HG03135 (cell line): ENCODE data around the gene CPTP.

ENCODE experiments used
- ATAC-seq: cut with Tn5 transposase; IDR thresholded peaks from one replicate; pipeline ENCODE4 v1.9.1; 2021; ENCODE audit warnings: mild to moderate bottlenecking, moderate library complexity; ENCODE audit not compliant: unreplicated experiment

Gene CPTP

DNA sequence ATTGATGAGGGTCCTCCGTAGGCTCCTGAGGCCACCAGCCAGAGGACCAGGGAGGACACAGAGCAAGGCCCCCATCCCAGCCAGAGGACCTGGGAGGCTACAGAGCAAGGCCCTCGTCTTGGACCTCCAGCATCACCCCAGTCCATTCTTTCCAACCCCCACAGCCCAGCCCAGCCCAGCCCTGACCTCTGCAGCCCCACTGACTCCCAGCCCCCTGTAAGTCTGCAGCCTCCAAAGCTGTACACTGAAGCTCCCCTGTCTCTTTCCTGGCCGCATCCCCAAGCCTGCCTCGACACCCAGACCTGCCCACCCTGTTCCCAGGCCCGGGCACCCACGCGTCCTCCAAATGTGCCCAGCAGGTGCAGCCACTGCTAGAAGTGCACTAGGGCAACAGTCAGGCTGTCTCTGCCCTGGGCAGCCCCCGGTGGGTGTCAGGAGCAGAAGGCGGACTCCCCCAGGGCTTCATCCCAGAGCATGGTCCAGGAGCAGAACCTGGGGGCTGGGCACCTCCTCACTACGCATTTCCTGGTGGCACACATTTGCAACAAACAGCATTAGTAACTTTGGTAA lies 22.5 kb downstream of the CPTP start:
- no peak for ATAC-seq

DNA sequence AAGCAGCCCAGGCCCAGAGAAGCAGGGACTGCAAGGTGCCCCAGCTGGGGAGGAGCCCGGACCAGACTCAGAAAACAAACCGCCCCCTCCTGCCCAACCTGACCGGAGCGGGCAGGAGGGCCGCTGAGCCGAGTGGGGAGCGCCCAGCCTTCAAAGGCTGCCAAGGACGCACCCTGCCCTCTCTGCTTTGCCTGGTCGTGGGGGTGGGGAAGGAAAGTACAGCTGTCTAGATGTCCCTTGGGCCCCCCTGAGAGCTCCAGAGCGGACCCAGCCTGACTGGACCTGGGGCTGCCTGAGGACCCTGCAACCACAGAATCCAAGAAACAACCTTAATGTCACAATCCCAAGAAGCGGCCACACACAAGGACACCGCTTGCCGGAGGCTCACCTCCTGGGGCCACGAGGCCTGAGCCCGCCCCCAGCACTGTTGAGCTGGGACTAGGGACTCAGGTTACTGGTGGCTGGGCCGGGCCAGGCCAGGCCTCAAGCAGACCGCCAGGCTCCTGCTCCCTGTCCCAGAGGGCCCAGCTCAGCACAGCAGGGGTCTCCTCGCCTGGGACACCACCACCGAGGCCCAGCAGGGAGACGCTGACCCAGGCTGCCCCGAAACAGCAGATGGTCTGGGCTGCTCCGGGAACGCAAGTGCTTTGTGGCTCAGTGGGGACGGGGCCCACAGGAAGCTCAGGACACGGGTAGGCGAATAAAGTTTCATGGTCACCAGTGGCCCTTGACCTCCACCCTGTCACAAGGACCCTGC lies 23.2 kb downstream of the CPTP start:
- ATAC-seq, result no peak

DNA sequence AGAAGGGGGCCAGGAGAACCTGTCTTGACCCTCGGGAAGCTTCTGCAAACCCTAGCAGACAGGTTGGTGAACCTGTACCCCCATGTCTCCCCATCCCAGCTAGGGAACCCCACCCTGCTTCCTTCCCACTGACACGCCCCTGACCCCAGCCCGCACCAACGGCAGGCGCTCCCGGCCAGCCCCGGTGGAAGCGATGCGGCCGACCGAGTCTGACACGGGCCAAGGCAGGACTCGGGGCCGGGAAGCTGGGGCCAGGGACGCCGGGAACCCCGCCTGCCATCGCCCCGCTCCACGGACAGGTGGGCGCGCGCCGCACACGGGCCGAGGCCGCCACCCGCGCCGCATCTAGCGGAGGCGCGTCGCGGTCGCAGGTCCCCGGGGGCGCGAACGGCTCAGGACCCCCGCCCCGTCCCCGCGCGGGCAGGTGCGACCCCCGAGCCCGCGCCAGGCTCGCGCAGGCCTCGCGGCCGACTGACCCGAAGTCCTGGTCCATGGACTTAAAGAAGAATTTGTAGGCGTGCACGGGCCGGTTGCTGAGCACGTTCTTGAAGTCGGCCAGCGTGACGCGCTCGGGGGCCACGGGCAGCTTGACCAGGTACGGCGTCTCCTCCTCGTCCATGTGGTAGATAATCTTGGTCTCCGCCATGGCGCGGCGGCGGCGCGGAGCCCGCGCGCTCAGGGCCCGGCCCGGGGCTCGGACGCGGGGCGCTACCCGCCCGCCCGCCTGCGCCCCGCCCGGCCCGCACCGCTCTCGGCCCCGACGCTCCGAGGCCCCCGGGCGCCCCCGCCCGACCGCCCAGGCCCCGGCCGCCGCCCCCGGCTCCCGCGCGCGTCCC lies 24.0 kb downstream of the CPTP start:
- peak; percentile 5 for ATAC-seq

DNA sequence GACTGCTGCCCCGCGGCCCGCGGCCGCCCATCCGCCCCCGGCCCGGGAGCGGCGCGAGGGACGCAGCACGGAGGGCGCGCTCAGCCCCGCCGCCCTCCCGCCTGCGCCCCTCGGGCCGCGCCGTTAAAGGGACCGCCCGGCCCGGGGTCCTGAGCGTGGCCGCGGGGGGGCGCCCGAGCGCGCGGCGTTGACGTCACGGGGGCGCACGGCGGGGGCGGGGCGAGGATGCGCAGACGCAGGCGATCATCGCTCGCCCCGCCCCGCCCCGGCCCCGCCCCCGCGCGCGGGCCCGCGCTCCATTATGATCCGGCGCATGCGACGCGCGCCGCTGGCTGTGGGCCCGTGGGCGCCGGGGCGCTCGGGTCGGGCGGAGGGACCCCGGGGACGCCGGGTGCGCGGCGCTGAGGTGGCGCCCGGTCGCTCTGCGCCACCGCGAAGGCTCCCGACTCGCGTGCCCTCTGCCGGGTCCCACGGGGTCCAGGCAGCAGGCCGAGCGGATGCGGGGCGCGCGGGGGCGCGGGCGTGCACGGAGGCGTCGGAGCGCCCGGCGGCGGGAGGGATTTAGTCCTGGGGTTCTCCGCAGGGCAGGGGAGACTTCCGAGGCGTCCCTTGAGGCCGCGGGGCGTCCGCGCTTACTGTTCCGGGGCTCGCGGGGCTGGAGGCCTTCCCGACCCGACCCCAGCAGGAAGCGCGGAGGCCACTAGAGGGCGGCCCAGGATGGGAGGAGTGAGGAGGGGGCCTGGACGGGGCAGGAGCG lies 24.8 kb downstream of the CPTP start, which contains the start of gene DVL1:
Gene DVL1 (minus strand): TSS at position 163 of the 757 bp plus-strand sequence. CDS start 353 bp downstream, outside the sequence.
- peak; percentile 51 for ATAC-seq

DNA sequence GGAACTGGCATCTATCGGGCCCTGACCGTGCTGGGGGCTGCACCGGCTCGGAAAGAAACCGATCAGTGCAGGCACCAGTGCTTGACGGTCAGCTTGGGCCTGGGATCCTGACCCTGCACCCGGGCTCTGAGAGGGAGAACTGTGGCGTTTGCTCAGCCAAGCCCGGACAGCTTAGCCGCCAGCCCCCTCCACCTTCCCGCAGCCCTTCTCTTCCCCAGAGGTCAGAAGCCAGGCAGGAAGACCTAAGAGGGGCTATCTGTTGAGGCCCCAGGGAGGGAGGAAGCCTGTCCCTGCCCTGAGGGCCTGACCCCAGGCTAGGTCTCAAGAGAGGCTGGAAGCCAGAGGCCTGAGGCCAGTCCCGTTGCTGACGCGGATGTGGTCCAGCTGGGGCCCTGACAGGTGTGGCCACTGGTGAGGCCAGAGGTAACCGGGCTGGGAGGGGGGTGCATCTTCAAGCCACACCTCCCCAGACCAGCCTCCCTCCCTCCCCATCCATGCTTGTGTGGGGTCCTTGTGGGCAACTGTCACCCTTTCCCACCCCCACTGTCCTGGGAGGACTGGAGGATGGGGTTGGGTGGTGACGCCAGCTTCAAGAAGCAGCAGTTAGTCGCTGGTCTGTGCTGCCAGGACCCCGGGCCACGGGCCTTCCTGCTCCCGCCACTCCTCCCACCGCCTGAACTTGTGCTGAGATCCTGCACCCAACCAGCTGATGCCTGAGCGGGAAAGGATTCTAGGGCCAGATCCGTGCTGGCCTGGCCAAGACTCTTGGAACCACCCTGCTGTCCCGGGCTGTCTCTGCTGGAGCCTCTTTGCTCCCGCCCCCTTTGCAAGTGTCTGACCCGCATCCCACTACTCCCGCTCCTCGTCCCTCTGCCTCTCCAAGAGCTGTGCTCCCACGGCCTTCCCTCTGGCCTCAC lies 27.2 kb downstream of the CPTP start:
- ATAC-seq, result no peak

DNA sequence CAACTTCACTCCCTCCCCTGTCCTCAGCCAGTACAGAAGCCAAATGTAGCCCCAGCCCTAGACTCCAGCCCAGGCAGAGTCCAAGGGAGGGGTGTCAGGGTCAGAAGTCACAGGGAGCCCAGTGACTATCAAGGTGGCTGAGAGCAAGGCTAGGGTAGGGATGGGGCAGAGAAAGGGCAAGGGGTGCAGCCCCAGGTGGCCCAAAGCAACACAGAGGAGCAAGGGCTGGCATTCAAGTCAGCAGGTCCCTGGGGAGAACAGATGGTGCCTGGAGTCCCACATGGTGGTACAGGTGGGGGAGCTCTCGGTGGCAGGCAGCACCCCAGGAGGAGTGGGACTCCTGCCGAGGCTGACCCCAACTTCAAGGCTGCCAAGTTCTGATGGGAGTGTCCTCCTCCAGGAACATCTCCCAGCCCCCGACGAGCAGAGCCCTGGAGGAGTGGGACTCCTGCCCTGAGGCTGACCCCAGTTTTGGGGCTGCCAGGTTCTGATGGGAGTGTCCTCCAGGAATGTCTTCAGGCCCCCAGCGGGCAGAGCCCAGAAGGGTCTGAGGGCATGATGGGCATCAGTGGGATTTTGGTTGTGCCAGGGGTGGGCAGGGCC lies 28.3 kb downstream of the CPTP start:
- no peak for ATAC-seq

DNA sequence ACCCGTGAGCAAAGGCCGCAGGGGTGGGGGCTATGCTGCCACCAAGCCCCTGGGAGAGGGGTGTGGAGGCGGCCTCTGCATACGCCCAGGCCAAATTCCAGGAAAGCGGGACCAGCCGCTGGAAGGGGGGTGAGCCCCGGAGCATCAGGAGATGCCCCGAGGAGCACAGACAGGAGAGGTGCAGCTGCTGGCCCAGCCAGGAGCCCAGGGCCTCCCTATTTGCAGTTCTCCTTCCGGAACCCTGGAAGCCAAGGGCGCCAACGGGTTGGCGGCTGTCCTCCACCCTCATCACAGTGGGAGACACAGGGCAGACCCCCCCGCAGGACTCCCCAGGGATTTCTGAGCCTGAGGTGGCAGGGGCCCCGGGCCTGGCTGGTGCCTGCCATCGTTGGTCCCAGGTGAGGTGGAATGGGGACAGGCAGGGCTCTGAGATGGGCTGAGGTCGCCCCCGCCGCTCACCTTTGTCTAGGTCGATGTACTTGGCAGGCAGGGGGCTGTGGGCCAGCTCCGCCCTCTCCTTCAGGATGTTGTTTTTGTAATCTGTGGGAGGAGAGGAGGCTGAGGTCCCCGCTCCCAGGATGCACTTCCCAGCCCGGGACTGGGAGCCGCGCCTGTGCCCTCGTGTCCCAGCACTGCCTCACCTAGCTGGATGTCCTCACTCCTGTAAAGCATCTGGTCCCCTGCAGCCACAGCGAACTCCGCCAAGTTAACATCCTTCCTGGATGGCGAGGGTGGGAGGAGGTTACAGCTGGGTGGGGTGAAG lies 29.0 kb downstream of the CPTP start:
- no peak for ATAC-seq

DNA sequence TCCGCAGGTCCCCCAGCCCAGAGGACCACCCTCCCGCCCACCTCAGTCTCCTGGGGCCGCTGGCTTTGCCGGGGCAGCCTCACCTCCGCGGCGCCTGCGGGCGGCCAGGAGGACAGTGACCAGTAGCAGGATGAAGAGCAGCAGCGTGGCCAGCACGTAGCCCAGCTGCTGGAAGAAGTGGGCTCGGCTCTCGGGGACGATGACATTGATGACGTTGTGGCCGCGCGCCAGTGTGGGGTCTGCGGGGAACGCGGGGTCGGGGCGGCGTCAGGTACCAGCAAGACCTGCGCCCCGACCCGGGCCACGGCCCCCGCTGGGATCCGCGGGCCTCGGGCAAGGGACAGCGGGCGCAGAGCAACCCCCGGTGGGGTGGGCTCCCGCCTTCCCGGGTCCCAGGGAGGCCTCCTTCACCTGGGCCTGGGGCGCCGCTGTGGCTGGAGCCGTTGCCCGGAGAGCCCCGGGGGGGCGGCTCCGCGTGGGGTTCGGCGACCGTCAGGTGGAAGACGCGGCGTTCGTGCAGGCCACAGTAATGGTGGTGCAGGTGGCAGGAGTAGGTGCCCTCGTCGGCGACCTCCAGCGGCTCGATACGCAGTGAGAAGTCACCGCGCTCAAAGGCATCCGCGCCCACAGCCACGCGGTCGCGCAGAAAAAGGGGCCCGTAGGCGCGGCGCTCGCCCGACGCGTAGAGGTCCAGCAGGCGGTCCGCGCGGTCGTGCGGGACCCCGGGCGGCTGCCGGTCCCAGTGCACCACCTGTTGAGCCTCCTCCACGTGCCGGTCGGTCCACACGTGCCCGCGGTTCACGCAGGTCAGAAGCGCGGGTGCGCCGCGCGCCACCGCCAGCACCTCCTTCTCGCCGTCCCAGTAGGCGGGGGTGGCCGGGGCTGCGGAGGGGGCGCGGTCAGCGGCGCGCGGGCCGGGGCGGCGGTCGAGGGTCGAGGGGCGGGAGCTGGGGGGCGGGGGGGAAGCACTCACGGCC lies 30.0 kb downstream of the CPTP start:
- ATAC-seq, result no peak

DNA sequence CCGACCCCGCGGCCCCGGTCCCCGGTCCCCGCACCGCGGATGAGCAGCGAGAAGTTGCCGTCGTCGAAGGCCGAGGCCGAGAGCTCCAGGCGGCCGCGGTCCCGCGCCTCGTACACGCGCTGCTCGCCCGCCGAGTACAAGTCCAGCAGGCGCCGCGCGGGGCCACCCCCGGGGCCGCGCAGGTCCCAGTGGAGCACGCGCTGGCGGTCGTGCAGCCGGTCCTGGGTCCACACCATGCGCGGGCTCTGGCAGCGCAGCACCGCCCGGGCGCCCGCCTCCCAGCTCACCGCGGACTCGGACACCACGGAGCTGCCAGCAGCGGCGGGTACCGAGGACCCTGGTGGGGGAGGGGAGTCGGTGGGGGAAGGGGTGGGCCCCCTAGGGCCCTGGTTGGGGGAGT lies 30.8 kb downstream of the CPTP start:
- ATAC-seq, result no peak

DNA sequence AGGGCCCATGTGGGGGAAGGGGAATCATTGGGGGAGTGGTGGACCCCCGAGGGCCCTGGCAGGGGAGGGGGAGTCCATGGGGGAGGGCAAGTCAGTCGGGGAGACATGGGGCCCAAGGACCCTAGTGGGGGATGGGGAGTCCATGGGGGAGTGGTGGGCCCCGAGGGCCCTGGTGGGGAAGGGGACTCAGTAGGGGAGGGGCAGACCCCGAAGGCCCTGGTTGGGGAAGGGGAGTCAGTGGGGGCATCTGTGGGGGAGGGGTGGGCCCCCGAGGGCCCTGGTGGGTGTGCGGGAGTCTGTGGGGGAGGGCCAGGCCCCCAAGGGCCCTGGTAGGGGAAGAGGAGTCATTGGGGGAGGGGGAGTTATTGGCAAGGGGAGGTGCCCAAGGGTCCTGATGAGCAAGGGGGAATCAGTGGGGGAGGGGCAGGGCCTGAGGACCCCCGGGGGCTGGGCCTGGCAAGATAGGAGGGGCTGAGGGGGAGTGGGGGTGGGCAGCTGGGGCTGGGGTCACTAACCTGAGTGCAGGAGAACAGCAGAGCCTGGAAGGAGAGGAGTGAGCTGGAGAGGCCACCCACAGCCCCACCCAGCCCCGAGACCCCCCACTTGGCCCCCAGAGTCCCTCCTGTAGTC lies 31.7 kb downstream of the CPTP start:
- no peak for ATAC-seq

DNA sequence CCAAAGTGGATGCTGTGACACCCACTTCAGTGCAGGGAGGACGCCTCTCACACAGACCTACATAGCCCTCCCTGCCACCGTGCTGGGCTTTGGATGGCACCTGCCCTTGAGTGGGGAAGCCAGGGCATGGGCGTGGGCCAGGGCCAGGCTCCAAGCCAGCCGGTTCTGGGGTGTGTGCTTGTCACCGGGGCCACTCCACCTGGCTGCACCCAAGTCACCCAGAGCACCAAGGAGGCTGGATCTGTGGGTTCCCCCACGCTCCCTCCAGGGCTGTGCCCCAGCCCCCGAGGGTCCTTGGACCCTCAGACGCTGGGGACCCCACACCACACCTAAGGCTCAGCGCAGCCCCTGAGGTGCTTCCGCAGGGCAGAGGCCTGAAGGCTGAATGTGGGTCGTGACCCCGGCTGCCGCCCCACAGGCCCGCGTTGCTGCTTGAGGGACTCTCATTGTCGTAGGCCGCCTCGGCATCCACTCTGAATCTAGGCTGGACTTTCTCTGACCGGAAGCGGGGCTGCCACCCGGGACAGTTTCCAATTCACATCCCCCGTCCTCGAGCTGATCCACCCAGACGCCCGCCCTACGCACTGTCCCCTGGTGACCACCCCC lies 32.3 kb downstream of the CPTP start:
- ATAC-seq, result no peak

DNA sequence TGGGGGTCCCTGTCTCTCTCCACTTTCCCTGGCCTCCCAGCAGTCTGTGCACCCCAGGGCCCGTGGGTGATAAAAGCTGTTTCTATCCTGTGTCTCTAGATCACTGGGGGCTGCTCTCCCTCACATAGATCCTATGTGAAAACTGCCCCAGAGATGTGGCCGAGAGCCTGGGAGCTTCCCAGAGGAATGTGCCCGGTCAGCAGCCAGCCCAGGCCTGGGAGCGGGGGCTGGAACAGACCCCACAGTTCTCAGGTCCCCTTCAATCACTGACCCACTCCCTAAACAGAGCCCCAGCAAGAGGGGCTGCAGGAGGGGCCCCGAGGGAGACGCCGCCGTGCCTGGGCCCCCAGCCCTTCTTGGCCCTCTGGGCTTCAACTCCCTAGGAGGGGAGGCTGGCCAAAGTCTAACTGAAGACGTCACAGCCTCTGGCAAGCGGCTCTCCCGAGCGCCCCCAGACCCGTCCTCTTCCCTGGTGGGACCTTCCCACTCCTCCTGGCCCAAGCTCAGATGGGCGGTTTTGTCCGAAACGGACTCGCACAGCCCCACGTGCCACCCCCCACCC lies 33.4 kb downstream of the CPTP start:
- no peak for ATAC-seq

DNA sequence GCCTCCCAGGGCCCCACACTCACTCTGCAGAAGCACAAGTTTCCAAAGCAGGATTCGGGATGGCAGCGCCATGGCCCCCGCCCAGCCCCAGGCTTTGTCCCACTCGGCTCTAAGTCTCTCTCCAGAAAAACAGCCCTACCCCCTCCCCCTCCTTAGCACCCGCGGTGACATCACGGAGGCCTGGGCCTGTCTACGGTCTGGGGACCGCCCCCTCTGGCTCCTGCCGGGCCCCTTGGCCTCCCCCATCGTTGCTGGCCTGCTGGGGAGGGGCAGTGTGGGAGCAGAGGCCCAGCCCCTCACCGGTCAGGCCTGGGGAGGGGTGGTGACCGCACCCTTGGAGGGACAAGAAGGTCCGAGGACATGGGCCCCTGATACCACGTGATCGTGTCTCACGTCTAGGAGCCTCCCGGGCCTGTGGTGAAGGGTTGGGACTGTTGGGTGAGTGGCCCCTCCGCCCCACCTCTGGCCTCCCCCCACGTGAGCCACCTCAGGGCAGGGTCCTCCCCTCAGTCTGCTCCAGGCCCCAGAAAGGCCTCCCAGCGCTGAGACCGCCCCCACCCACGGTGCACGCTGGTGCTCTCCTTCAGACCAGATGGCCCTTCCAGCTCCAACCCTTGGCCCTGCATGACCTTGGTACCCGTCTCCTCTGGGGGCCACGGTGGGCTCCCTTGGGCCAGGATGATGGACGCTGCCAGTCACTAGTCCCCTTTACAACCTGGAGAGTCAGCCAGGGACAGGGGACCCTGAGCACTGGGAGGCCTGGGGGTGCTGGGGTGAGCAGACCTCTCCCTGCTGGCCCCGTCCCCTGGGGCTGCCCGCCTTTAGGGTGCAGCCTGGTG lies 34.0 kb downstream of the CPTP start, which contains the start of gene MXRA8:
Gene MXRA8 (minus strand): TSS at position 123 of the 839 bp plus-strand sequence. CDS start 51 bp downstream, at position 72.
- ATAC-seq, result no peak

DNA sequence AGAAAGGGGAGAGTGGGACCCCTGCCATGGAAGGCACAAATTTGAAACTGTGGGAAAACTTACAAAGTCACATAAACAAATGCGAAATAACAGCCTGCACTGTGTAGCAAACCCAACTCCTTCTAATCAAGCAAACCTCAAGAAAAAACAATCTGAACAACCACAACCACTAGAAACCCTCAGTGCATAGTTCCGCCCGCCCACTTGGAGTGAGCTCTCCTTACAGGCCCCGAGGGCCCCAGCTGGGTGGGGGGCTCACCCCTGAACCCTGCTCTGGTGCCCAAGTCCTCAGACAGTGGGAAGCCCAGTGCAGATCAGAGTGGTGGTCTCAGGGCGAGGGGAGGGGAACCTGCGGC lies 34.7 kb downstream of the CPTP start:
- no peak for ATAC-seq

DNA sequence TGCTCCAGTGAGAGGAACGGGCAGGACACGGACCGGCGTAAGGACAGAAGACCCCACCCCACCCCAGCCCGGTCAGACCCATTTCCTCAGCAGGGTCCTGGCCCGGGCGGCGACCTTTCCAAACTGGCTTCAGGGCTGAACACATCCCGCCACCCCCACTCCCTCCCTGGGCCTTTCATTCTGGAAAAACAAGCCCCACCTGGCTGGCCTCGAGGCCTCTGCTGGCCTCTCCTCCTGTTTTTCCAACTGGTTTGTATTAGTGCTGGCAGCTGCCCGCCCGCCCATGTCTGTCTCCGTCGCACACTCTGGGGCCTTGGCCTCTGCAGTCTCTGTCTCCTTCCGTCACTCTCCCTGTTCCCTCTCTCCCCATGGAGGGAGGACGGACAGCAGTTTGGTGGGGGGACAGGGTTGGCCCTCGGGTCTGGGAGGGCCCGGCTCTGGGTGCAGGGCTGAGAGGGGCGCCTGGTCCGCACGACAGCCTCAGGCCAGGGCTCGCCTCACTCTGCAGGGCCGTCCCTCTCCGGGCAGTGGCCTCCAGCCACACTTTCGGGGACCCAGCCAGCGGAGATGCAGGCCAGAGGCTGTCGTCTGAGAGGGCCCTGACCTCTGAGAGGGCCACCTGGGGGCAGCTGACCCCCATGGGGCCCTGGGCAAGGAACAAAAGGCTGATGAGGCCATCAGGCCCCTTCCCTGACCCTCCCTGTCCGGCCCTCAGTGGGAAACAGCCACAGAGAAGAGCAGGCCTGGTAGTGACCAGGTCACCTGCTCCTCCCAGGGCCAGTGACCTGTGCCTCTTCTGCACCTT lies 35.3 kb downstream of the CPTP start:
- ATAC-seq, result no peak
